HepG2 (cell line): ENCODE measurements around the gene EGFL8. TPM values are rescaled to one million over a fixed set of nuclear protein-coding genes. Genes with fewer than 3 reads are reported as not detected.

Source experiments
- ERF ChIP-seq: IDR thresholded peaks from 2 replicates; pipeline ENCODE4 v1.6.1; 2018; ENCODE audit warnings: missing biosample characterization, missing genetic modification reagents
- FOSL2 ChIP-seq: sonication (generic); formaldehyde crosslinking; IDR thresholded peaks from 2 replicates; pipeline ENCODE4 v1.4.0; 2020; ENCODE audit warnings: missing genetic modification reagents
- FOXA3 ChIP-seq: IDR thresholded peaks from 2 replicates; pipeline ENCODE4 v1.6.1; 2016; ENCODE audit warnings: missing genetic modification reagents, missing compliant biosample characterization
- HNF1A ChIP-seq, 2 experiments: sonication (generic) in 1 of 2; formaldehyde crosslinking in 1 of 2; IDR thresholded peaks; 2 replicates each; pipeline versions ENCODE4 v1.4.0 to v1.6.1; 2016 to 2020; ENCODE audit warnings: borderline replicate concordance in 1 of 2, low read depth in 1 of 2, mild to moderate bottlenecking in 1 of 2, missing genetic modification reagents in 1 of 2
- HNRNPH1 ChIP-seq: fragments of 200-400 bp; formaldehyde crosslinking; optimal IDR thresholded peaks from 2 replicates; pipeline ENCODE3; 2017; ENCODE audit warnings: mild to moderate bottlenecking, low read depth, low read length
- IRF9 ChIP-seq: sonication (generic); formaldehyde crosslinking; IDR thresholded peaks from 2 replicates; pipeline ENCODE4 v1.8.0; 2022; ENCODE audit warnings: missing genetic modification reagents, mild to moderate bottlenecking, borderline replicate concordance
- NFYB ChIP-seq: sonication (generic); formaldehyde crosslinking; IDR thresholded peaks from 2 replicates; pipeline ENCODE4 v1.4.0; 2020; ENCODE audit warnings: missing genetic modification reagents
- NKX3-1 ChIP-seq: sonication (generic); formaldehyde crosslinking; IDR thresholded peaks from 2 replicates; pipeline ENCODE4 v1.5.0; 2020; ENCODE audit warnings: missing genetic modification reagents
- PHF20 ChIP-seq: sonication (generic); formaldehyde crosslinking; IDR thresholded peaks from 2 replicates; pipeline ENCODE4 v1.5.0; 2020; ENCODE audit warnings: mild to moderate bottlenecking, missing genetic modification reagents
- RBM39 ChIP-seq: fragments of 200-400 bp; formaldehyde crosslinking; IDR thresholded peaks from one replicate; pipeline ENCODE4 v1.6.1; 2018; ENCODE audit warnings: antibody characterized with exemption, mild to moderate bottlenecking, low read depth, low read length; ENCODE audit not compliant: poor library complexity, severe bottlenecking
- ZNF136 ChIP-seq: sonication (generic); formaldehyde crosslinking; IDR thresholded peaks from 2 replicates; pipeline ENCODE4 v1.8.1; 2022; ENCODE audit warnings: low read depth, mild to moderate bottlenecking, moderate library complexity, missing genetic modification reagents
- ZNF496 ChIP-seq: sonication (generic); formaldehyde crosslinking; IDR thresholded peaks from 2 replicates; pipeline ENCODE4 v1.8.1; 2023; ENCODE audit warnings: mild to moderate bottlenecking, moderate library complexity, missing genetic modification reagents; ENCODE audit not compliant: insufficient replicate concordance
- ZNF512 ChIP-seq: sonication (generic); formaldehyde crosslinking; IDR thresholded peaks from 2 replicates; pipeline ENCODE4 v1.4.0; 2020; ENCODE audit warnings: mild to moderate bottlenecking, missing genetic modification reagents
- ZNF550 ChIP-seq: sonication (generic); formaldehyde crosslinking; IDR thresholded peaks from 2 replicates; pipeline ENCODE4 v1.4.0; 2020; ENCODE audit warnings: mild to moderate bottlenecking, missing genetic modification reagents, borderline replicate concordance
- ZNF589 ChIP-seq: sonication (generic); formaldehyde crosslinking; conservative IDR thresholded peaks from 2 replicates; pipeline ENCODE4 v1.8.0; 2022; ENCODE audit warnings: mild to moderate bottlenecking, moderate library complexity, missing genetic modification reagents
- ZNF761 ChIP-seq: sonication (generic); formaldehyde crosslinking; conservative IDR thresholded peaks from 2 replicates; pipeline ENCODE4 v1.4.0; 2020; ENCODE audit warnings: mild to moderate bottlenecking, missing genetic modification reagents
- ZUFSP ChIP-seq: sonication (generic); formaldehyde crosslinking; IDR thresholded peaks from 2 replicates; pipeline ENCODE4 v1.9.0; 2021; ENCODE audit warnings: missing genetic modification reagents, mild to moderate bottlenecking, borderline replicate concordance
- polyA plus RNA-seq, 8 experiments: library from polyadenylated mRNA; depleted of rRNA in 3 of 8; stranded (reverse) in 7 of 8; unstranded in 1 of 8; fragments of >200 nt; fragmentation: Illumina TruSeq in 4 of 8; extraction: Trizol in 4 of 8; gene quantifications; 2 replicates each; pipeline versions ENCODE4 v1.2.1 to v1.2.3, GENCODE V29; 2011 to 2016; ENCODE audit warnings: low read depth in 4 of 8, missing spikeins in 1 of 8, mixed read lengths in 1 of 8; ENCODE audit not compliant: insufficient read depth in 1 of 8
- total RNA-seq, 5 experiments: library from RNA; depleted of rRNA; stranded (reverse); fragments of >200 nt; fragmentation: Illumina TruSeq; extraction: Trizol; gene quantifications; 2 replicates each; pipeline ENCODE4 v1.2.3, GENCODE V29; 2016; ENCODE audit warnings: low read depth in 1 of 5

Gene EGFL8
- total and polyA plus RNA-seq, 2 of the 13 experiments (the other 11 are each of a cell fraction or from before 2014, with no cell fraction given) = 10.0 to 11.5 TPM

- TF ChIP-seq ZNF761 (CRISPR knock-in tag) = no peak
- 0 out of 2 replicates have a peak, but pooled peaks have one; percentile 5 for TF ChIP-seq FOSL2 (CRISPR knock-in tag)
- no peak for TF ChIP-seq FOXA3 (CRISPR knock-in tag)
- no peak for TF ChIP-seq ZNF512 (CRISPR knock-in tag)
- TF ChIP-seq HNF1A (IDR thresholded peaks at IDR 0.05; ENCODE audit: low read depth) = no peak
- TF ChIP-seq HNF1A (CRISPR knock-in tag; IDR thresholded peaks at IDR 0.05; ENCODE audit: borderline replicate concordance) = no peak
- no peak for TF ChIP-seq NFYB (CRISPR knock-in tag)
- TF ChIP-seq ERF (CRISPR knock-in tag) = no peak
- no peak for TF ChIP-seq ZUFSP (CRISPR knock-in tag)
- TF ChIP-seq ZNF589 (CRISPR knock-in tag) = peak; percentile 57; the same call in 1 of the 2 replicates
- TF ChIP-seq IRF9 (CRISPR knock-in tag) = no peak
- no peak for TF ChIP-seq NKX3-1
- TF ChIP-seq HNRNPH1 = no peak
- no peak; the same call in 1 of the 2 replicates for TF ChIP-seq PHF20 (CRISPR knock-in tag)
- no peak for TF ChIP-seq RBM39
- no peak for TF ChIP-seq ZNF550 (CRISPR knock-in tag)
- no peak for TF ChIP-seq ZNF136 (CRISPR knock-in tag)
- no peak for TF ChIP-seq ZNF496 (CRISPR knock-in tag)
These were observed 14.4 kb downstream of the EGFL8 start (continued) for GRCh38 chr6:32178547-32179440.
